WERI-Rb-1 (cell line): ENCODE data around the gene TLE2.

ENCODE experiments used
- DNase-seq: peaks from one replicate; pipeline ENCODE4 v3.0.0-alpha.2; 2020
- H3K27ac ChIP-seq: fragments of 250-450 bp; sonication (Bioruptor Pico); 2 replicates; pipeline ENCODE4 v1.5.1; 2020; ENCODE audit warnings: mild to moderate bottlenecking, moderate library complexity
- H3K27me3 ChIP-seq: fragments of 250-450 bp; sonication (Bioruptor Pico); 2 replicates; pipeline ENCODE4 v1.5.1; 2021; ENCODE audit warnings: mild to moderate bottlenecking, low read depth, moderate library complexity; ENCODE audit not compliant: insufficient read depth, severe bottlenecking
- H3K36me3 ChIP-seq: fragments of 250-450 bp; sonication (Bioruptor Pico); 2 replicates; pipeline ENCODE4 v1.5.1; 2020; ENCODE audit warnings: mild to moderate bottlenecking, moderate library complexity
- H3K4me3 ChIP-seq: 2 replicates; pipeline ENCODE4 v1.5.1; 2011; ENCODE audit warnings: low read depth, mild to moderate bottlenecking, control low read depth, low read length
- H3K9me3 ChIP-seq: fragments of 250-450 bp; sonication (Bioruptor Pico); 2 replicates; pipeline ENCODE4 v1.5.1; 2021; ENCODE audit warnings: mild to moderate bottlenecking, moderate library complexity; ENCODE audit not compliant: severe bottlenecking
- CTCF ChIP-seq: IDR thresholded peaks from 2 replicates; pipeline ENCODE4 v1.5.1; 2011; ENCODE audit warnings: low read depth, mild to moderate bottlenecking, control low read depth, inconsistent platforms, low read length

TLE2 gene

GRCh38 chr19:3058009-3058820 is 29.1 kb upstream of the TLE2 start:
- Histone ChIP-seq H3K9me3 (no peaks in the 10 kb centered on the region), H3K27ac (no peak overlapping the region; the same call in none of the 2 replicates), H3K4me3 (no peak overlapping the region), H3K27me3 (no peaks in the 10 kb centered on the region), H3K36me3 (peaks cover 68% of the 10 kb centered on the region)
- DNase-seq = no peak
- no peak for TF ChIP-seq CTCF

- peak overlapping the region; percentile 31 for H3K27ac ChIP-seq
- H3K9me3 ChIP-seq = no peaks in the 10 kb centered on the region
- H3K36me3 ChIP-seq = peaks cover 75% of the 10 kb centered on the region
- TF ChIP-seq CTCF = no peak
- H3K4me3 ChIP-seq = no peak overlapping the region
- no peaks in the 10 kb centered on the region for H3K27me3 ChIP-seq
- DNase-seq = no peak
Observed at GRCh38 chr19:3057275-3057714, 28.2 kb upstream of the TLE2 start.

- no peaks in the 10 kb centered on the region for H3K9me3 ChIP-seq
- DNase-seq = no peak
- no peaks in the 10 kb centered on the region for H3K27me3 ChIP-seq
- no peak overlapping the region for H3K4me3 ChIP-seq
- no peak for TF ChIP-seq CTCF
- peak overlapping the region; percentile 57 for H3K27ac ChIP-seq
- H3K36me3 ChIP-seq = peaks cover 78% of the 10 kb centered on the region
Observed at GRCh38 chr19:3056417-3057088, 27.5 kb upstream of the TLE2 start.

GRCh38 chr19:3055741-3056416 is 26.8 kb upstream of the TLE2 start:
- TF ChIP-seq CTCF = no peak
- peaks cover 75% of the 10 kb centered on the region for H3K36me3 ChIP-seq
- no peaks in the 10 kb centered on the region for H3K27me3 ChIP-seq
- peak; percentile 86 for DNase-seq
- H3K4me3 ChIP-seq = no peak overlapping the region
- H3K9me3 ChIP-seq = no peaks in the 10 kb centered on the region
- peak overlapping the region; percentile 69 for H3K27ac ChIP-seq

- H3K27ac ChIP-seq = peak overlapping the region; percentile 69
- no peak overlapping the region for H3K4me3 ChIP-seq
- H3K36me3 ChIP-seq = peaks cover 69% of the 10 kb centered on the region
- H3K9me3 ChIP-seq = no peaks in the 10 kb centered on the region
- H3K27me3 ChIP-seq = no peaks in the 10 kb centered on the region
- TF ChIP-seq CTCF = no peak
- no peak for DNase-seq
Observed at GRCh38 chr19:3054972-3055740, 26.1 kb upstream of the TLE2 start.
